Panc1 (cell line): Measurements from ENCODE around the gene CFHR5. TPM values are rescaled to one million over a fixed set of nuclear protein-coding genes. Genes with fewer than 3 reads are reported as not detected.

ENCODE experiments used
- ATAC-seq: fragments of 200-7000 bp; cut with Tn5 transposase; 2 replicates; pipeline ENCODE4 v1.9.1; 2020; ENCODE audit warnings: mild to moderate bottlenecking, moderate library complexity
- BruUV-seq: library from RNA; stranded (reverse); fragments of 400-500 nt; replicated peaks from 2 replicates; lab custom pipeline; 2021; lab: Mats Ljungman, UMichigan
- CTCF ChIA-PET: fragments of 300-600 bp; sonication (Branson Sonifier 250); formaldehyde crosslinking; loops from one replicate; lab custom pipeline; 2022; ENCODE audit warnings: antibody characterized with exemption; lab: Charles Lee
- POLR2A ChIA-PET: fragments of 300-600 bp; sonication (Branson Sonifier 250); formaldehyde crosslinking; loops from one replicate; lab custom pipeline; 2022; ENCODE audit warnings: antibody characterized with exemption; lab: Charles Lee
- DNase-seq: peaks from one replicate; pipeline ENCODE4 v3.0.0-alpha.2; 2010; ENCODE audit warnings: low read depth, low spot score
- H3K27ac ChIP-seq: 2 replicates; pipeline ENCODE4 v1.5.1; 2011; ENCODE audit warnings: mild to moderate bottlenecking, low read length, inconsistent platforms
- H3K27me3 ChIP-seq: fragments of 200-500 bp; sonication (Bioruptor generic); 2 replicates; pipeline ENCODE4 v1.6.0; 2014; ENCODE audit warnings: low read length, inconsistent platforms; ENCODE audit not compliant: control insufficient read depth, insufficient read depth
- H3K36me3 ChIP-seq: fragments of 200-500 bp; sonication (Bioruptor generic); 2 replicates; pipeline ENCODE4 v1.5.1; 2014; ENCODE audit warnings: inconsistent platforms, mild to moderate bottlenecking, low read length, moderate library complexity; ENCODE audit not compliant: control insufficient read depth, insufficient read depth
- H3K4me1 ChIP-seq: 2 replicates; pipeline ENCODE4 v1.5.1; 2011; ENCODE audit warnings: inconsistent platforms, mild to moderate bottlenecking, low read length, moderate library complexity; ENCODE audit not compliant: control insufficient read depth, insufficient read depth
- H3K4me3 ChIP-seq, 2 experiments: 2 replicates each; pipeline ENCODE4 v1.5.1; 2011 to 2012; ENCODE audit warnings: low read depth in 2 of 2, low read length in 2 of 2, mild to moderate bottlenecking in 2 of 2, inconsistent platforms in 1 of 2, moderate library complexity in 1 of 2
- H3K9me3 ChIP-seq: fragments of 200-500 bp; sonication (Bioruptor generic); 2 replicates; pipeline ENCODE4 v1.5.1; 2014; ENCODE audit warnings: low read depth, mild to moderate bottlenecking, inconsistent platforms, low read length, moderate library complexity; ENCODE audit not compliant: control insufficient read depth, insufficient read depth
- POLR2AphosphoS5 ChIP-seq: IDR thresholded peaks from 2 replicates; pipeline ENCODE4 v1.6.1; 2012; ENCODE audit warnings: mild to moderate bottlenecking, low read depth, low read length, moderate library complexity
- SIN3A ChIP-seq: IDR thresholded peaks from 2 replicates; pipeline ENCODE4 v1.6.1; 2012; ENCODE audit warnings: low read depth, mild to moderate bottlenecking, low read length, moderate library complexity, borderline replicate concordance; ENCODE audit not compliant: insufficient read depth
- TCF7L2 ChIP-seq: IDR thresholded peaks from 2 replicates; pipeline ENCODE4 v1.6.1; 2011; ENCODE audit warnings: mild to moderate bottlenecking, low read depth, low read length, inconsistent platforms
- in situ Hi-C: cut with HindIII; loops from 2 replicates; pipeline ENCODE4 v1.10.0; 2016; ENCODE audit warnings: low sequenced_read_pairs, low pct_unique_long_range_greater_than_20kb
- intact Hi-C: fragments of 100-400 bp; cut with micrococcal nuclease; formaldehyde crosslinking; loops from one replicate; pipeline ENCODE4 v1.10.0; 2022; ENCODE audit not compliant: unreplicated experiment
- total RNA-seq: library from RNA; stranded (reverse); gene quantifications from one replicate; pipeline ENCODE4 v1.2.1, GENCODE V29; 2021; ENCODE audit not compliant: unreplicated experiment
- TF ChIP-seq, protein P1 (sequence below), 2 experiments: IDR thresholded peaks; 2 replicates each; pipeline ENCODE4 v1.6.1; 2011 to 2012; ENCODE audit warnings: low read depth in 2 of 2, control low read depth in 1 of 2, low read length in 1 of 2, mild to moderate bottlenecking in 1 of 2, moderate library complexity in 1 of 2; ENCODE audit not compliant: insufficient read depth in 1 of 2
- TF ChIP-seq, protein P2 (sequence below): fragments of 450-650 bp; IDR thresholded peaks from 2 replicates; pipeline ENCODE4 v1.5.1; 2017; ENCODE audit warnings: mild to moderate bottlenecking

The CFHR5 gene
- total RNA-seq, 1 experiment from 2014 or later = not detected

- no peak overlapping the region for H3K4me3 ChIP-seq
- POLR2A ChIA-PET = no interaction called here
- ATAC-seq (no peak), DNase-seq (no peak)
- intact Hi-C loops = no loop called here
- H3K27ac ChIP-seq = no peak overlapping the region
- in situ Hi-C loops = no loop called here
- no peaks in the 10 kb centered on the region for H3K27me3 ChIP-seq
- CTCF ChIA-PET = no interaction called here
- no TSS peak for BruUV-seq
- no peaks in the 10 kb centered on the region for H3K9me3 ChIP-seq
- no peaks in the 10 kb centered on the region for H3K36me3 ChIP-seq
- H3K4me1 ChIP-seq = no peaks in the 10 kb centered on the region
- TF ChIP-seq POLR2AphosphoS5 = no peak
- TF ChIP-seq, protein P1, sequence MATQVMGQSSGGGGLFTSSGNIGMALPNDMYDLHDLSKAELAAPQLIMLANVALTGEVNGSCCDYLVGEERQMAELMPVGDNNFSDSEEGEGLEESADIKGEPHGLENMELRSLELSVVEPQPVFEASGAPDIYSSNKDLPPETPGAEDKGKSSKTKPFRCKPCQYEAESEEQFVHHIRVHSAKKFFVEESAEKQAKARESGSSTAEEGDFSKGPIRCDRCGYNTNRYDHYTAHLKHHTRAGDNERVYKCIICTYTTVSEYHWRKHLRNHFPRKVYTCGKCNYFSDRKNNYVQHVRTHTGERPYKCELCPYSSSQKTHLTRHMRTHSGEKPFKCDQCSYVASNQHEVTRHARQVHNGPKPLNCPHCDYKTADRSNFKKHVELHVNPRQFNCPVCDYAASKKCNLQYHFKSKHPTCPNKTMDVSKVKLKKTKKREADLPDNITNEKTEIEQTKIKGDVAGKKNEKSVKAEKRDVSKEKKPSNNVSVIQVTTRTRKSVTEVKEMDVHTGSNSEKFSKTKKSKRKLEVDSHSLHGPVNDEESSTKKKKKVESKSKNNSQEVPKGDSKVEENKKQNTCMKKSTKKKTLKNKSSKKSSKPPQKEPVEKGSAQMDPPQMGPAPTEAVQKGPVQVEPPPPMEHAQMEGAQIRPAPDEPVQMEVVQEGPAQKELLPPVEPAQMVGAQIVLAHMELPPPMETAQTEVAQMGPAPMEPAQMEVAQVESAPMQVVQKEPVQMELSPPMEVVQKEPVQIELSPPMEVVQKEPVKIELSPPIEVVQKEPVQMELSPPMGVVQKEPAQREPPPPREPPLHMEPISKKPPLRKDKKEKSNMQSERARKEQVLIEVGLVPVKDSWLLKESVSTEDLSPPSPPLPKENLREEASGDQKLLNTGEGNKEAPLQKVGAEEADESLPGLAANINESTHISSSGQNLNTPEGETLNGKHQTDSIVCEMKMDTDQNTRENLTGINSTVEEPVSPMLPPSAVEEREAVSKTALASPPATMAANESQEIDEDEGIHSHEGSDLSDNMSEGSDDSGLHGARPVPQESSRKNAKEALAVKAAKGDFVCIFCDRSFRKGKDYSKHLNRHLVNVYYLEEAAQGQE (IDR thresholded peaks at IDR 0.05; ENCODE audit: insufficient read depth in 1 of 2, low read depth in 2 of 2, low read length in 1 of 2) = no peak
- TF ChIP-seq SIN3A = no peak
- no peak for TF ChIP-seq TCF7L2
- TF ChIP-seq, protein P2, sequence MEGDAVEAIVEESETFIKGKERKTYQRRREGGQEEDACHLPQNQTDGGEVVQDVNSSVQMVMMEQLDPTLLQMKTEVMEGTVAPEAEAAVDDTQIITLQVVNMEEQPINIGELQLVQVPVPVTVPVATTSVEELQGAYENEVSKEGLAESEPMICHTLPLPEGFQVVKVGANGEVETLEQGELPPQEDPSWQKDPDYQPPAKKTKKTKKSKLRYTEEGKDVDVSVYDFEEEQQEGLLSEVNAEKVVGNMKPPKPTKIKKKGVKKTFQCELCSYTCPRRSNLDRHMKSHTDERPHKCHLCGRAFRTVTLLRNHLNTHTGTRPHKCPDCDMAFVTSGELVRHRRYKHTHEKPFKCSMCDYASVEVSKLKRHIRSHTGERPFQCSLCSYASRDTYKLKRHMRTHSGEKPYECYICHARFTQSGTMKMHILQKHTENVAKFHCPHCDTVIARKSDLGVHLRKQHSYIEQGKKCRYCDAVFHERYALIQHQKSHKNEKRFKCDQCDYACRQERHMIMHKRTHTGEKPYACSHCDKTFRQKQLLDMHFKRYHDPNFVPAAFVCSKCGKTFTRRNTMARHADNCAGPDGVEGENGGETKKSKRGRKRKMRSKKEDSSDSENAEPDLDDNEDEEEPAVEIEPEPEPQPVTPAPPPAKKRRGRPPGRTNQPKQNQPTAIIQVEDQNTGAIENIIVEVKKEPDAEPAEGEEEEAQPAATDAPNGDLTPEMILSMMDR = no peak
Measured at GRCh38 chr1:197011614-197012013, 34.3 kb downstream of the CFHR5 start.

DNA sequence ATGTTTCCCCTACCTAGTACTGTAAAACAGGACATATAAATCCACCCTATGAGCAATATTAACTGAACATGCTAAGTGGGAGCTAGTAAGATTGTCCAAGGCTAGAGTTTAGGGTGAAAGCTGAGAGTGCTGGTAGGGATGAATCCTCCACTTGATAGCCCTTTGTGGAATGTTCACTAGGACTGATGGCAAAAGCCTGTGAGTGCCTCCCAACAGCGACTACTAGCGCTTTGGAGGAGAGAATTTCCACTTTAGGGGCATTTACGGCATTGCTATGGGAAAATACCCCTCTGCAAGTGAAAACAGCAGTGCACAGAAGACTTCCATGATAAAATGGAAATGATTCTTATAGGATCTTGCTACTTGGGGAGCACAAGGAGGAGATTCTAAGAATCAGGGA is 35.9 kb downstream of the CFHR5 start:
- in situ Hi-C loops (no loop called here), intact Hi-C loops (no loop called here)
- Histone ChIP-seq H3K4me1 (no peaks in the 10 kb centered on the region), H3K27ac (no peak overlapping the region), H3K9me3 (no peaks in the 10 kb centered on the region), H3K36me3 (no peaks in the 10 kb centered on the region), H3K27me3 (no peaks in the 10 kb centered on the region), H3K4me3 (no peak overlapping the region)
- no peak for DNase-seq
- no peak for ATAC-seq
- ChIA-PET CTCF (no interaction called here), POLR2A (no interaction called here)
- TF ChIP-seq, protein P2 = no peak
- TF ChIP-seq SIN3A = no peak
- BruUV-seq = no TSS peak
